Thymus (tissue), 11 donors: ENCODE measurements around the gene RAD51B. TPM values are rescaled to one million over a fixed set of nuclear protein-coding genes. Genes with fewer than 3 reads are reported as not detected.

ENCODE experiments used
- DNase-seq, 9 donors: peaks; one replicate each; pipeline ENCODE4 v3.0.0-alpha.2; 2013; ENCODE audit warnings: low spot score in 9 of 9, low read depth in 6 of 9, missing footprints in 1 of 9
- H3K27ac ChIP-seq, 2 donors: one replicate each; pipeline ENCODE4 v1.5.1; 2013; ENCODE audit warnings: control low read depth in 1 of 2, low read depth in 1 of 2, low read length in 1 of 2, mild to moderate bottlenecking in 1 of 2, moderate library complexity in 1 of 2
- H3K27me3 ChIP-seq, 2 donors: one replicate each; pipeline ENCODE4 v1.5.1; 2013; ENCODE audit warnings: low read length in 1 of 2; ENCODE audit not compliant: control insufficient read depth in 2 of 2, insufficient read depth in 1 of 2
- H3K36me3 ChIP-seq, 2 donors: one replicate each; pipeline ENCODE4 v1.5.1; 2013; ENCODE audit warnings: low read length in 1 of 2, mild to moderate bottlenecking in 1 of 2, moderate library complexity in 1 of 2; ENCODE audit not compliant: control insufficient read depth in 2 of 2, insufficient read depth in 2 of 2
- H3K4me1 ChIP-seq, 2 donors: one replicate each; pipeline ENCODE4 v1.5.1; 2013; ENCODE audit warnings: low read length in 2 of 2; ENCODE audit not compliant: control insufficient read depth in 2 of 2, insufficient read depth in 2 of 2
- H3K4me3 ChIP-seq, 2 donors: one replicate each; pipeline ENCODE4 v1.5.1; 2013; ENCODE audit warnings: low read length in 2 of 2, control low read depth in 1 of 2, mild to moderate bottlenecking in 1 of 2
- H3K9me3 ChIP-seq, 2 donors: one replicate each; pipeline ENCODE4 v1.5.1; 2013; ENCODE audit warnings: low read length in 1 of 2, mild to moderate bottlenecking in 1 of 2; ENCODE audit not compliant: control insufficient read depth in 2 of 2, insufficient read depth in 1 of 2
- WGBS: extraction: QIAGEN DNeasy Blood & Tissue Kit; methylation state at CpG from one replicate; pipeline ENCODE4 v1.1.7; 2013; 5-methylcytosine and 5-hydroxymethylcytosine counted together
- polyA plus RNA-seq: library from polyadenylated mRNA; stranded (reverse); fragments of 200-250 nt; gene quantifications from one replicate; pipeline ENCODE4 v1.2.3, GENCODE V29; 2013
- total RNA-seq: library from RNA; stranded (reverse); fragments of 120-200 nt; gene quantifications from one replicate; pipeline ENCODE4 v1.2.4, GENCODE V29; 2013
- donor health status: healthy.

The RAD51B gene
- total and polyA plus RNA-seq, 2 donors = 7.8 to 17.8 TPM

DNA sequence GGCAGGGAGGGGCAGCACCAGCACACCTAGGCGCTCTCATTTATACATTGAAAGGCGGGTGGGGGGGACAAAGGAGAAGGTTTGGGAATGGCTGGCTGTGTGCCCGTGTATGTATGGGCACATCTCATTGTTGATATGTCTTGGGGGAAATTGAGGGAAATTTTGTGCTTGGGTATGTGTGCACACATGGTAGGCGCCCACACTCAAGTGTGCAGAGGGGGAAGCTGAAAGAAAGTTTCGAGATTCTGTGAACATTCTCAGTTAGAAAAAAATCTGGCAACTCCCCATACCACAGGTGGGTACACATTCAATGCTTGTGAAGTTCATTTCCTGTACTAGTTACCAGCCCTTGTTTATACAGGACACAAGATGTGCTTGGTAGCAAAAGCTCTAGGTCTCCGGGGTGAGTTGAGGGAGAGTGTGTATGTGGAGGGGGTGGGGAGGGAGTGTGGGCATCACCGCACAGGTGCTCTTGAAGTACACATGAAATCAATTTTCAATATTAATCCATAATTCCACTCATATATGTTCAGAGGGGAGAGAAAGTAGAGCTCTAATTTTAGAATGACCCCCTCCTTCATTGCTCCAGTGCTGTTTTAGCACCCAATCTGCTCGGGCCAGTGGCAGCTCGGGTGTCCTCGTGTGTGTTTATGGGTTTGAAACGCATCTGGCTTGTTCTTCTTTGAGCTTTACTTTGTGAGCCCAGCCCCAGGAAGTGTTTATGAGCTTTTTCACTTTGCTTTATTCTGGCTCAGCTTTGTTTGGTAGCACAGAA is 687.3 kb downstream of the RAD51B start:
- Histone ChIP-seq H3K4me1 (peaks cover 26 to 73% of the 10 kb centered on the region in 2 donors), H3K9me3 (no peaks in the 10 kb centered on the region), H3K27me3 (no peaks in the 10 kb centered on the region), H3K4me3 (no peak overlapping the region), H3K36me3 (no peaks in the 10 kb centered on the region), H3K27ac (peak overlapping the region; percentile 96 to 97)
- peak in 8 of 9 donors; percentile 50 to 89 (median 71) for DNase-seq
- WGBS = 47% methylated on average over 11 of the region's 11 CpGs

DNA sequence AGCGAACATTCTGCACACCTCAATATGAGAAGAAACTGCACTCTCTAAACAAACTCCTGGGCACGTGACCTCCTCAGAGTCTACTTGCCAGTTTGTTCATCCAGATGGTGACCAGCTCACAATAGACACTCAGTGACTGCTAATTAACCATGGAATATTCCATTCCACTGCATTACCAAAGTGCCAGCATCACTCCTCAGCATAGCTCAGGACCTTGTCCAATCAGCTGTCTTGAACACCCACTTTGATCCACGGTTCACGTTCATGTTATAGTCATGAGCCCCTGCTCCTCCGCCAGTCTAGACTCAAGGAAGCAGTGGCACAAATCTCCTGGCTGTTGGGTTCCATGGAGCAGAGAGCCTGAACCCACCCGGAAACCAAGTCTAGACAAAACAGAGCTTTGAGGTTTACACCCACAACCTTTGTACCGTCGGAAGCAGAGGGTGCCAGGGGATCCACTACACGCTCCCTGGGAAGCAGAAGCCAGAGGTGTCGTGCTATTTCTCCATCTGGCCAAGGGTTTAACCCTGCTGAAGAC is 688.0 kb downstream of the RAD51B start:
- peak in 2 of 9 donors; percentile 31 to 61 for DNase-seq
- no peaks in the 10 kb centered on the region for H3K9me3 ChIP-seq
- H3K27ac ChIP-seq = peak overlapping the region; percentile 96 to 97
- H3K36me3 ChIP-seq = no peaks in the 10 kb centered on the region
- no peaks in the 10 kb centered on the region for H3K27me3 ChIP-seq
- 87% methylated on average over 10 of the region's 10 CpGs for WGBS
- H3K4me1 ChIP-seq = peaks cover 26 to 69% of the 10 kb centered on the region in 2 donors
- H3K4me3 ChIP-seq = no peak overlapping the region

DNA sequence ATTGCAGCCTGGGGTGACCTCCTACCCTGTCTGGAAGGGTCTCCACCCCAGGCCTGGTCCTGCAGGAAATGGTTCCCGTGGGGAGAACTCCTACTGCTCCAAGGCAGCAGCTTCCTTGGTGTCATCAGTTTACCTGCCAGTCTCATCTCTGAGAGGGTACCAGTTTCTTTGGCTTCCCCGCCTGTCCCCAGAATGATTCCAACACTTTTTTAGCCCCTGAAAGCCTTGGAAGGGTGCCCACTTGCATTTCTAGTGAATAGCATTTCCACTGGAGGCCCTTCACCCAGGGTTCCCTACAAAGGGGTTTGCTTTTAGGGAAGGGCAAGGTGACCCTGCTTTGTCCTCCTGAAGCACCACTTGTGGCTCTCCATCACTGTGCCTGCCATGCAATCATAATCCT is 689.0 kb downstream of the RAD51B start:
- H3K27ac ChIP-seq = no peak overlapping the region
- no peaks in the 10 kb centered on the region for H3K36me3 ChIP-seq
- no peaks in the 10 kb centered on the region for H3K9me3 ChIP-seq
- H3K4me1 ChIP-seq = peaks cover 30 to 68% of the 10 kb centered on the region in 2 donors
- H3K27me3 ChIP-seq = no peaks in the 10 kb centered on the region
- no peak for DNase-seq
- H3K4me3 ChIP-seq = no peak overlapping the region
- 97% methylated on average over 2 of the region's 2 CpGs for WGBS

DNA sequence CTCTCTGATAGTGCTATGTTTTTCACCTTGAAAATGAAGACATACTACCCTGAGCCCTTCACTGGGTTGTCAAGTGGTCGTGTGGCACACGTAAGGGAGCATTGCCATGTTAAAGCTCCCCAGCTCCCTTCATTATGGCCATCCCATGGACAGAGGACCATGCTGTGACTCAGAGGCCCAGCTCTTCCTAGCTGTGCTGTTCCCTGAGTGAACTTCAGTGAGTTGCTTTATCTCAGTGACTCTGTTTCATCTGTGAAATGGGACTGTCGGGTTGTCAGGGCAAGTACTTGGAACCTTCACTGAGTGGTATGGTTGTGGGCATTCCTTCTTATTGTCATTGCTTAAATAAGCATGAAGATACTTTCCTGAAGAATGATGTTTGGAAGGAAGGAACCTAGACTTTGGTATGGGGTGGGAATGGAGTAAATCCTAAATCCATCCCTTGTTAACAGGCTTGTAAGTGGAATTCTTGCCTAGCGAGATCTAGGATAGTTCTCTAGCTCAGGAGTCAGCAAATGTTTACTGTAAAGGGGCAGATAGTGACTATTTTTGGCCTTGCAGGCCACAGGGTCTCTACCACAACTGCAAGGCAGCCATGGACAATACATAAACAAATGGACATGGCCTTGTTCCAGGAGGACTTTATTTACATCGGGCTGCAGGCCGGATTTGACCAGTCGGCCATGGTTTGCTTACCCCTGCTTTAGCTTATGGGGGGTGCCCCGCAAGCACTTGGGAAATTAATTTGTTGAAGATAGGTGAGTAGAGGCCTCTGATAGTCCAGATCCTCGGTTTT is 689.8 kb downstream of the RAD51B start:
- peak overlapping the region in 1 of 2 donors; percentile 20 for H3K27ac ChIP-seq

DNA sequence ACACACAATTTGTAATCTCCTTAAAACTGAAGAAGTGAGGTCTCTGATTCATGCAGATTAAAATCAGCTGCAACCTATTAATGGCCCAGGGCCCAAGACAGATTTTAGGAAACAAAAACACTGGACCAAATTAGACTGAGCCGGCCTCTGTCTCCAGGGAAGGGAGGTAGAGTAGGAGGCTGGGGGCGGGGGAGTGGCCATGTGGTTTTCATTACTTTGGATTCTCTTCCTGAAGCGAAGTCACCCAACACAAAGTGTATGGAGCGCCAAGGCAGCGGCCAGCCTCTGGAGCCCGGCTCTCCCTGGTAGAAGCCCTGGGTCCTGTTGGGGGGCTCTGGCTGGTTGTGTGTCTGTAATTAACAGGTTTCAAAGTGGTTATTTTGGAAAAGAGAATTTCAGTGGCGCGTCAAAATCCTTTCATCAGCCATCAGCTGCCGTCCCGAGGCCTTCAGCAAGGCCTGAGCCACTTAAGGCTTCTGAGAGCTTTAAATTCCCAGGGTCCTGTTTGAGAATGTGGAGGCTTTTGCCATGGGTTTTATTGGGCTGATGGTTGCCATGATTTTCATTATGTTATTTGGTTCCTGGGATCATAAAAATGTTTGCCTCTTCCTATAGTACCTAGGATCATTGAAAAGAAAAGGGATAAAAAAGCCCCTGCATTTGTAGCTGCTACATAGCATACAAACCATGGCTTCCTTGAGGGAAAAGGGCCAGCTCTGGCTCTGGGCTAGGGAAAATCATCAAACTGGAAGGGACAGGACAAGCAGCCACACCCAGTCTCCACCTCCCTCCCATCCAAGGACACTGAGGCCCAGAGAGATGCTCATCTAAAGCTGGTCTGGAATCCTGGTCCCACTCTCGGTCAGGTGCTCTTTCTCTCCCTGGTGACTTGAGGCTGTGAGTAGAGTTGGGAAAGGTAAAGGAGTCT is 690.9 kb downstream of the RAD51B start:
- WGBS = 97% methylated on average over 11 of the region's 11 CpGs
- DNase-seq = no peak
- Histone ChIP-seq H3K4me1 (peaks cover 31 to 68% of the 10 kb centered on the region in 2 donors), H3K27ac (peak overlapping the region; percentile 20 to 43), H3K27me3 (no peaks in the 10 kb centered on the region), H3K36me3 (no peaks in the 10 kb centered on the region), H3K4me3 (no peak overlapping the region), H3K9me3 (no peaks in the 10 kb centered on the region)

More for the DNA sequence above, 689.8 kb downstream of the RAD51B start:
- peaks cover 31 to 75% of the 10 kb centered on the region in 2 donors for H3K4me1 ChIP-seq
- WGBS = 96% methylated on average over 9 of the region's 9 CpGs
- H3K4me3 ChIP-seq = no peak overlapping the region
- H3K27me3 ChIP-seq = no peaks in the 10 kb centered on the region
- no peaks in the 10 kb centered on the region for H3K9me3 ChIP-seq
- DNase-seq = no peak
- no peaks in the 10 kb centered on the region for H3K36me3 ChIP-seq

DNA sequence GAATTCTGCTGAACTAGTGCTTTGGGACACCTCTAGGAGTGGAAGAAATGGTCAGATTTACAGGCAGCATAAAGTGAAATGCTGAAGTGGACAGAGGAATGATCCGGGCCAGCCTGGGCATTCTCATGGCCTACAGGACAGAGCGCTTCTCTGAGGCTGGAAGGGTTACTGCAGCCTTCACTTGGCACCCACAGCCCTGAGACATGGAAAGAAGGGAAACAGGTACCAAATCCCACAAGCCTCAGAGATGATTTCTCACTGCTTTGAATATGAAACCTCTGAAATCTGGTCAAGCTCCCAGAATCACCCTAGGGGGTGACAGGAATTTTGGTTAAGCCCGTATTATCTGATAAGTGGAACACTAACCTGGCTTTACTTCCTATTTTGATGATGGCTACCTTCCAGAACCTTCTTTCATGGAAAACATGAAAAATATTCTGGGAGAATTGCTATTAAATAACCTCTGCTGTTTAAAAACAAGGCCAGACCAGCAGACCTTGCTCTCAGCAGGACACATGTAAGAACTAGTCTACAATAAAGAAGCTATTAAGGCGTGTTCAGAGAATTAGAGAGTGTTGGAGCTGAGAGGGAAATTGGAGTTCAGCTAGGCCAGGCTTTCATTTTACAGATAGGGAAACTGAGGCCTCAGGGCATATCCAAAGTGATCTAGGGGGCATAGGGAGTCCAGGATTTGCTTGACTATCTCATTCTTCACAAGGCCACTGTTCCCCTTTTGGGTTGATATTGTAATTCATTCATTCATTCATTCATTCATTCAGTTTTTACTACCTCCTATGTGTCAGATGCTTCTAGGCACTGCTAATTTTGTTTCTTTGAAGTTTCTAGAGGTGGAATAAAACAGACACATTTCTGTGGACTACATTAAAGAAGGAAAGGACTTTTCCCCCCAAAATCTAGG is 691.8 kb downstream of the RAD51B start:
- Histone ChIP-seq H3K9me3 (no peaks in the 10 kb centered on the region), H3K36me3 (no peaks in the 10 kb centered on the region), H3K27ac (peak overlapping the region; percentile 20 to 48), H3K4me1 (peaks cover 23 to 59% of the 10 kb centered on the region in 2 donors), H3K27me3 (no peaks in the 10 kb centered on the region), H3K4me3 (no peak overlapping the region)
- 95% methylated on average over 4 of the region's 4 CpGs for WGBS
- no peak for DNase-seq

DNA sequence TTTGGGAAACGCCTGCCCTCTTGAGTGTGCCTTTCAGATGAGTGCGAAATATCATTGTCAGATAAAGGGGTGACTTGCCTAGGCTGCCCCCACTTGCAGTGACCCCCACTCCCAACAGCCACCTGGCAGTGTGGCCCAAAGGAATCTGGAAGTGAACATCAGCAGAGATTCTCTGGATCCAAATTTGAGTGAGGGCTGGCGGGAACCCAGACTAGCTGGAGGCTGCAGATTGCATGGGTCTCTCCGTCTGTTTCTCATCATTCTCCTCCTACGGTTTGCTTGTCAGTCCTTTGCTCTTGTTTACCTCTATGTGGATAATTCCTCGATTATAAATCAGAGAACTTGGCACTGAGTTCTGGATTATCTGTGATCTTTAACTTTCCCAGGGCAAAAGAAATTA is 692.5 kb downstream of the RAD51B start:
- Histone ChIP-seq H3K27me3 (no peaks in the 10 kb centered on the region), H3K9me3 (no peaks in the 10 kb centered on the region), H3K27ac (no peak overlapping the region), H3K4me1 (peaks cover 17 to 52% of the 10 kb centered on the region in 2 donors), H3K4me3 (no peak overlapping the region), H3K36me3 (no peaks in the 10 kb centered on the region)
- WGBS = 88% methylated on average over 6 of the region's 6 CpGs
- no peak for DNase-seq

DNA sequence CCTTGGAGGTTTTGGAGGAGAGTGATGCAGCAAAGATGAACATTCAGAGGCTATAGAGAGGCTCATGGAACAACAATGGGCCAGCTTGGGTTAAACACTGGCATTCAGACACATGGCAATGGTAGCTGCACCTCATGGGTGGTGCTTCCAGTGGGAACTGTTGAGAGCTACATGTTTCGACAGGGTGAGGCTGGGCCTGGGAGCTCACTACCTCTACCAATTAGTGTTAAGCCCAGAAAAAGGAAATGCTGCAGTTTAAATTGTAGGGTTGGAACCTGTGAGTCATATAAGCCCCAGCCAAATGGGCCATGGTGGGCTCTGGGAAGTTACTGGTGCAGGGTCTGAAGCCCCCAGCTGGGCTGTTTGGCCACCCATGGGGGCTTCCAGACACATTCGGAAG is 693.6 kb downstream of the RAD51B start:
- H3K9me3 ChIP-seq = no peaks in the 10 kb centered on the region
- no peaks in the 10 kb centered on the region for H3K27me3 ChIP-seq
- DNase-seq = peak in 1 of 9 donors; percentile 28
- no peak overlapping the region for H3K4me3 ChIP-seq
- peak overlapping the region; percentile 32 to 38 for H3K27ac ChIP-seq
- no peaks in the 10 kb centered on the region for H3K36me3 ChIP-seq
- peaks cover 13 to 50% of the 10 kb centered on the region in 2 donors for H3K4me1 ChIP-seq
- WGBS = 96% methylated on average over 2 of the region's 2 CpGs
